ENCODE results near the gene CDC14B. TPM values are rescaled to one million over a fixed set of nuclear protein-coding genes. Genes with fewer than 3 reads are reported as not detected.

Gene CDC14B
- total and polyA plus RNA-seq, 4 donors = 8.8 to 33.3 (median 11.3) TPM

DNA sequence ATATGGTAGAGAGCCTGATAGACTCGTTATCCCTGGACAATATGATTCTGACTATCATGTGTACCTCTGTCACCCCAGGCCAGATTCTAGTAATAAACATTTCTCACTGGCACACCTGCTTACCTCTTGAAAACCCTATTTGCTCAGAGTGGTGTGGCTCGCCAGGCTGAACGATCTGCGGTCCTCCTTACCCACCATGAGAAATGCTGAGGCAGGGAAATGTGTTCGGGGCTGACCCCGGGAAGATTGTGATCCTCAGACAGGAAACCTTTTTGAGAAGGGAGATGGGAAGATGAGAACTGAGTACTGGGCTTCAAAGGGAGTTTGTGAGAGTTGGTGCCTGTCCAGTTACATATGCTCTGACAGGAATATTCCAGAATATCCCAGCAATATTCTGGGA, 46.1 kb upstream of the CDC14B start (continued):
- TF ChIP-seq, protein P1, sequence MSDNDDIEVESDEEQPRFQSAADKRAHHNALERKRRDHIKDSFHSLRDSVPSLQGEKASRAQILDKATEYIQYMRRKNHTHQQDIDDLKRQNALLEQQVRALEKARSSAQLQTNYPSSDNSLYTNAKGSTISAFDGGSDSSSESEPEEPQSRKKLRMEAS (IDR thresholded peaks at IDR 0.05) = no peak

GRCh38 chr9:96663506-96664120, 44.0 kb upstream of the CDC14B start:
- Histone ChIP-seq H3K4me1 (ENCODE audit: control insufficient read depth in 4 of 4, insufficient read depth in 4 of 4, low read length in 3 of 4) (no peaks in the 10 kb centered on the region), H3K9ac (ENCODE audit: low read depth in 1 of 2, low read length in 2 of 2) (no peak overlapping the region), H3K27me3 (ENCODE audit: control insufficient read depth in 4 of 4, insufficient read depth in 4 of 4, low read length in 3 of 4) (no peaks in the 10 kb centered on the region), H3K4me3 (ENCODE audit: low read depth in 1 of 3, low read length in 3 of 3) (no peak overlapping the region), H3K36me3 (ENCODE audit: control insufficient read depth in 4 of 4, insufficient read depth in 3 of 4, low read depth in 1 of 4, low read length in 3 of 4) (no peaks in the 10 kb centered on the region), H3K9me3 (ENCODE audit: control insufficient read depth in 4 of 4, low read length in 3 of 4) (no peaks in the 10 kb centered on the region), H3K27ac (ENCODE audit: low read depth in 1 of 2, low read length in 2 of 2) (no peak overlapping the region)
- no peak for DNase-seq (ENCODE audit: low spot score)
- TF ChIP-seq ATF3 (IDR thresholded peaks at IDR 0.05) = no peak
- 93% methylated on average over 20 of the region's 20 CpGs for WGBS

GRCh38 chr9:96661711-96662110, 42.1 kb upstream of the CDC14B start:
- Histone ChIP-seq H3K4me1 (ENCODE audit: control insufficient read depth in 4 of 4, insufficient read depth in 4 of 4, low read length in 3 of 4) (no peaks in the 10 kb centered on the region), H3K9me3 (ENCODE audit: control insufficient read depth in 4 of 4, low read length in 3 of 4) (no peaks in the 10 kb centered on the region), H3K4me3 (ENCODE audit: low read depth in 1 of 3, low read length in 3 of 3) (no peak overlapping the region), H3K27ac (ENCODE audit: low read depth in 1 of 2, low read length in 2 of 2) (no peak overlapping the region), H3K9ac (ENCODE audit: low read depth in 1 of 2, low read length in 2 of 2) (no peak overlapping the region), H3K27me3 (ENCODE audit: control insufficient read depth in 4 of 4, insufficient read depth in 4 of 4, low read length in 3 of 4) (no peaks in the 10 kb centered on the region), H3K36me3 (ENCODE audit: control insufficient read depth in 4 of 4, insufficient read depth in 3 of 4, low read depth in 1 of 4, low read length in 3 of 4) (no peaks in the 10 kb centered on the region)
- TF ChIP-seq EGR1 (IDR thresholded peaks at IDR 0.05; ENCODE audit: low read depth in 2 of 2) (no peak), CTCF (IDR thresholded peaks at IDR 0.05; ENCODE audit: low read depth, low read length, missing input control) (no peak), HNF4G (IDR thresholded peaks at IDR 0.05) (no peak), NR2F2 (IDR thresholded peaks at IDR 0.05) (no peak), RAD21 (IDR thresholded peaks at IDR 0.05) (no peak), FOXA1 (IDR thresholded peaks at IDR 0.05) (no peak)
- no peak for DNase-seq (ENCODE audit: low spot score)
- 90% methylated on average over 4 of the region's 4 CpGs for WGBS

DNA sequence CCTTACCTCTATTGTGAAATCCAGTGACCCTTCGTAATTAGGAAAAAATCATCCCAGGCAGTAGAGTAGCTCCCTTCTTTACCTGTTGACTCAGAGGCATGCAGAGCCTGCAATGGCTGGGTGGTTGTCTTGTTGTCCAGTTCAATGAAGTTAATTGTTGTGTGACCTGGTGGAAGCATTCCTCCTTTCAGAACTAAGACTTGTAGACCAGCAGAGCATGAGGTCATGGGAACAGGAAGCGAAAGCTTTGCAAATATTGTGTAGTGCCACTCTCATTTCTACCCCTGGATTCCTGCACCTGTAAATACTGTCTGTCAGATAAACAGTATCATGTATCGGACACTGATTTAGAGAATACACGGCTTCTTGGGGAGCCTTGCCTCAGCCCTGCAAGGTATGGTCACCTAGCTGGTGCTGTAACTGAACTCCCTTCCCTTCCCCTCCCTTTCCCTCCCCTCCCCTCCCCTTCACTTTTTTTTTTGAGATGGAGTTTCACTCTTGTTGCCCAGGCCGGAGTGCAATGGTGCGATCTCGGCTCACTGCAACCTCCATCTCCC, 41.1 kb upstream of the CDC14B start:
- H3K4me3 ChIP-seq (ENCODE audit: low read depth in 1 of 3, low read length in 3 of 3) = no peak overlapping the region
- WGBS = 92% methylated on average over 7 of the region's 7 CpGs
- H3K27ac ChIP-seq (ENCODE audit: low read depth in 1 of 2, low read length in 2 of 2) = no peak overlapping the region
- DNase-seq (ENCODE audit: low spot score) = no peak
- no peaks in the 10 kb centered on the region for H3K9me3 ChIP-seq (ENCODE audit: control insufficient read depth in 4 of 4, low read length in 3 of 4)
- no peaks in the 10 kb centered on the region for H3K4me1 ChIP-seq (ENCODE audit: control insufficient read depth in 4 of 4, insufficient read depth in 4 of 4, low read length in 3 of 4)
- H3K36me3 ChIP-seq (ENCODE audit: control insufficient read depth in 4 of 4, insufficient read depth in 3 of 4, low read depth in 1 of 4, low read length in 3 of 4) = no peaks in the 10 kb centered on the region
- TF ChIP-seq HNF4G (IDR thresholded peaks at IDR 0.05) = no peak
- H3K9ac ChIP-seq (ENCODE audit: low read depth in 1 of 2, low read length in 2 of 2) = no peak overlapping the region
- H3K27me3 ChIP-seq (ENCODE audit: control insufficient read depth in 4 of 4, insufficient read depth in 4 of 4, low read length in 3 of 4) = no peaks in the 10 kb centered on the region

Measured in liver (tissue), 9 donors.